BLaER1 treated with 17β-estradiol and CSF1 and Interleukin-3, amounts not matched to agents 10 nM and 100 nM (cell line): ENCODE data around the gene FGF10.

Experiments used
- H3K27ac ChIP-seq, 11 experiments: shearing (Covaris generic); formaldehyde crosslinking; 2 replicates each; pipeline ENCODE4 v1.8.1; 2022
- H3K27me3 ChIP-seq, 11 experiments: shearing (Covaris generic); formaldehyde crosslinking; 2 replicates each; pipeline ENCODE4 v1.8.1; 2022
- H3K36me3 ChIP-seq, 11 experiments: shearing (Covaris generic); formaldehyde crosslinking; 2 replicates each; pipeline ENCODE4 v1.8.1; 2022
- H3K4me1 ChIP-seq, 10 experiments: shearing (Covaris generic); formaldehyde crosslinking; 2 replicates each; pipeline ENCODE4 v1.8.1; 2022
- H3K4me2 ChIP-seq, 11 experiments: shearing (Covaris generic); formaldehyde crosslinking; 2 replicates each; pipeline ENCODE4 v1.8.1; 2022
- H3K4me3 ChIP-seq, 10 experiments: shearing (Covaris generic); formaldehyde crosslinking; 2 replicates each; pipeline ENCODE4 v1.8.1; 2022
- H3K9ac ChIP-seq, 11 experiments: shearing (Covaris generic); formaldehyde crosslinking; 2 replicates each; pipeline ENCODE4 v1.8.1; 2022
- H3K9me3 ChIP-seq, 11 experiments: shearing (Covaris generic); formaldehyde crosslinking; replicated peaks in 1 of 11; 2 replicates each; pipeline ENCODE4 v1.8.1; 2022
- H4K20me1 ChIP-seq, 11 experiments: shearing (Covaris generic); formaldehyde crosslinking; 2 replicates each; pipeline ENCODE4 v1.8.1; 2022
- Cebpa-rat ChIP-seq, 11 experiments: shearing (Covaris generic); IDR thresholded peaks; 2 replicates each; pipeline ENCODE4 v1.8.1; 2022

FGF10 gene

DNA sequence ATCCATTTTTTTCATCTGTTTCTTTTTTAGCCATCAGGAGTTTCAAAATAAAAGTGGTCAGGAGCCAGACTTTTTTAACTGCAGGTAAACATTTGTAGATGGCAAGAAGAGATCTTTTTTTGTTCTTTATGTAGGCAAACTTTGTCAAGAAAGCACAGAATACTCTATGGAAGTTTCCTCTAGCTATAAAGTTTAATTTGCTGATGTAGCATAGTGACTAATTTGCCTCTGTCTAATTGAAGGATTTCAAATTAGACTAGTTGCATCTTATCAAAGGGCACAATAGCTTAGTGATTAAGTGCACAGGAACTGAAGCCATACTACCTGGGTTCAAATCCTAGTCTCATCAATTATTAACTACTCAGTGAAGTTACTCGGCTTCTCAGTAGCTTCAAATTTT, 22.0 kb downstream of the FGF10 start:
- Histone ChIP-seq H3K27ac (no peak overlapping the region), H3K36me3 (no peaks in the 10 kb centered on the region), H3K4me2 (no peak overlapping the region), H3K4me3 (no peak overlapping the region), H3K9ac (no peak overlapping the region), H4K20me1 (no peaks in the 10 kb centered on the region), H3K4me1 (peaks cover 0 to 4% (median 0%) of the 10 kb centered on the region in 10 experiments; a peak in 1 of 20 replicates), H3K27me3 (no peaks in the 10 kb centered on the region), H3K9me3 (no peaks in the 10 kb centered on the region)
- TF ChIP-seq Cebpa-rat (IDR thresholded peaks at IDR 0.05) = no peak

DNA sequence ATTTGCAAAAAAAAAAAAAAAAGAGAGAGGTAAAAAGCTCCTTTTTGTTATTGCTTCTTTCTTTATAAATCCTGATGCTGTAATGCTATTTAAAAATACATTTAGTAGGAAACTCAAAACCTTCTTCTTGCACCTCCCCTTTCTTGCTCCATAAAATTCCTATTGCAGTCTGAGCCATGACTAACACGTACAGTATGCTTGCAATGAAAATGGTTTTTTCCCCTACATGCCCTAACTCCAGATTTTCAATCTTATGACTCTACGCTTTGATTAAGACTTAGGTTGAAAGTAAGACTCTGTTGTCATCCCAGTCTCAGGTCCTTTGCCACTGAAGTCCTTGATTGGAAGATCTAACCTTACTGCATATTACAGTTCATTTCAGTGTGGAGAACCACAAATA, 23.9 kb downstream of the FGF10 start:
- Histone ChIP-seq H3K9ac (no peak overlapping the region), H3K4me3 (no peak overlapping the region), H3K9me3 (no peaks in the 10 kb centered on the region), H3K4me2 (no peak overlapping the region), H3K27ac (no peak overlapping the region), H4K20me1 (no peaks in the 10 kb centered on the region), H3K4me1 (peaks cover 0 to 4% (median 0%) of the 10 kb centered on the region in 10 experiments; a peak in 1 of 20 replicates), H3K27me3 (no peaks in the 10 kb centered on the region), H3K36me3 (no peaks in the 10 kb centered on the region)
- TF ChIP-seq Cebpa-rat (IDR thresholded peaks at IDR 0.05) = no peak

DNA sequence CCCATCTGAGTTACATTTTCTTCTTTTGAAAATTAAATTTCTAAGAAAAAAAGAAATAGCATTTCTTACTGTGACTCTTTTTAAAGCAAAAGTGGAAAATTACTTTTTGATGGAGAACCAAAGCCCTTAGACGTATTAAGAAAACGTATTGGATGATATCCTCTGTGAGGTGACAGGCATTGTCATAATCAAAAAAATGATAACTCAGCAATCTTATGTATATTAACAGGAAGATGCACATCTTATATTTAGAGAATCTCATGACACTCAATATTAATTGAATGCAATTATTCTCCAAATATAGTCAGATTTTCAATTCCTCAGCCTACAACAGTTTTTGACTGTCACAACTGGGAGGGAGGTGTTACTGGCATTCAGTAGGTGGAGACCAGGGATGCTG, 25.1 kb downstream of the FGF10 start:
- Histone ChIP-seq H3K9ac (no peak overlapping the region), H3K27me3 (no peaks in the 10 kb centered on the region), H3K4me3 (no peak overlapping the region), H3K27ac (no peak overlapping the region), H3K4me1 (no peaks in the 10 kb centered on the region), H3K9me3 (no peaks in the 10 kb centered on the region), H3K36me3 (no peaks in the 10 kb centered on the region), H4K20me1 (no peaks in the 10 kb centered on the region), H3K4me2 (no peak overlapping the region)
- TF ChIP-seq Cebpa-rat (IDR thresholded peaks at IDR 0.05) = no peak

DNA sequence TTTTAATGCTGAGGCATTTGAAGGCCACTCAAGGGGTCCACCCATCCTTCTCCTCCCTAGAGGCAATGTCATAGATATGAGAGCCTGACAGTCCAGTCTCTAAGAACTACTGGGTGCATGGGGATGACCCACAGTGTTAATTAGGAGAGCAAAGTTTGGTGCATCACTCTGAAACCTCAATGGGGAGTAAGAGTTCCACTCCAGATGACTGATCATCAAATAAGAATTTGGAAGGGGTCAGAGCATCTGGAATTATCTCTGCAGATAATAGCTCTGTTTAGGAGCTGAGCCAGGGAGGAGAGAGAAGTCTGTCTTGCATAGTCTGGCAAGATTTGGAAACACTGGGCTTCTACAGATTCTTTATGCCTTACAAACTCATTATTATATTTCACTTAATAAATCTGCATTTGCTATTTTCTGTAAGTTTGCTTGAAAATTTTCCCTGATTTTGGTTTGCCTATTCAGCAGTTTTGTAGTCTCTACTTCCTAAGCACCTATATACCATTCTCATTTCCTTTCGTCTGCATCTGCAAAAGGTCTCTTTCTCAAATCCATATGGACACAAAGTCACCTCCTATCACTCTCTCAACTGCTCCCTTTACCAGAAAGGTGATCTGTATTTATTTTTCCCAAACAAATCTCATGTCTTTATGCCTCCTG, 27.7 kb downstream of the FGF10 start:
- H3K4me3 ChIP-seq = no peak overlapping the region
- no peaks in the 10 kb centered on the region for H3K4me1 ChIP-seq
- no peaks in the 10 kb centered on the region for H3K9me3 ChIP-seq
- TF ChIP-seq Cebpa-rat (IDR thresholded peaks at IDR 0.05) = no peak
- H3K9ac ChIP-seq = no peak overlapping the region
- no peaks in the 10 kb centered on the region for H4K20me1 ChIP-seq
- no peaks in the 10 kb centered on the region for H3K36me3 ChIP-seq
- H3K27ac ChIP-seq = no peak overlapping the region
- H3K4me2 ChIP-seq = no peak overlapping the region
- H3K27me3 ChIP-seq = no peaks in the 10 kb centered on the region

DNA sequence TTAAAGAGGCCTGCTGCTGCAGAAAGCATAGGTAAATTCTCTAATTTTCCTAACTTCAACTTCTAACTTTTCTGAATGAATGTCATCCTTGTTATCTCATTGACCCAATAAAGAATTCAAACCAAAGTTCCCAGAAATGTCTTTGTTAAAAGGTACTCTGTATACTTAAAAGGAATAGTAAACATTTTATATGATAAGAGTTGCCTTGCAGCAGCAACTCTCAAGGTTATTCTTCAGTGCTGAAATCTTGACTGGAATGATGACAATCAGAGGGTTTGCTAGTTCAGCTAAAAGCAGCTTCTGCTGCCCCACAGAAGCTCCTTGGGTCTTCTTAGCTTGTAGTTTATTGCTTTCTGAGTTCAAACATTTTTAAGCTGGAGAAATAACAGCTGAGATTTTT, 28.3 kb downstream of the FGF10 start:
- H3K4me2 ChIP-seq = no peak overlapping the region
- no peaks in the 10 kb centered on the region for H3K36me3 ChIP-seq
- H4K20me1 ChIP-seq = no peaks in the 10 kb centered on the region
- H3K4me3 ChIP-seq = no peak overlapping the region
- H3K27ac ChIP-seq = no peak overlapping the region
- H3K4me1 ChIP-seq = no peaks in the 10 kb centered on the region
- H3K27me3 ChIP-seq = no peaks in the 10 kb centered on the region
- TF ChIP-seq Cebpa-rat (IDR thresholded peaks at IDR 0.05) = no peak
- H3K9me3 ChIP-seq = no peaks in the 10 kb centered on the region
- no peak overlapping the region for H3K9ac ChIP-seq

DNA sequence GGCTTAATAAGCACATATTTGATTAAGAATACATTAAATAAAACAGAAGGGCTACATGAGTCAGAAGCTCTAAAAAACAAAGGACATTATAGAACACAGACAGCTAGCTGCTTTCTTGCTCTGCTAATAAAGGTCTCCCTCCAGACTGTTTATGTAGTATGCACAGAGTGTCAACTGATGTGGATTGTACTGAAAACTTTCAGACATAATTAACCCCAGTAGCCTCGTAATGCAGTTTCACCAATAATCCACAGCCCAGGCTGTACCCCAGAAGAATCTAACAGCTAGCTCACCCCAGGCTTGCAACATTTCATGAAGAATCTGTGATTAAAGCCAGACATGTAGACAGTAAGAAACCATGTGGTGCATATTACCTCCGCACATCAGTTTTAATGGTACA, 30.8 kb downstream of the FGF10 start:
- Histone ChIP-seq H3K9me3 (no peaks in the 10 kb centered on the region), H4K20me1 (no peaks in the 10 kb centered on the region), H3K36me3 (no peaks in the 10 kb centered on the region), H3K27me3 (no peaks in the 10 kb centered on the region), H3K4me1 (no peaks in the 10 kb centered on the region), H3K4me3 (no peak overlapping the region), H3K4me2 (no peak overlapping the region), H3K27ac (no peak overlapping the region), H3K9ac (no peak overlapping the region)
- no peak for TF ChIP-seq Cebpa-rat (IDR thresholded peaks at IDR 0.05)

DNA sequence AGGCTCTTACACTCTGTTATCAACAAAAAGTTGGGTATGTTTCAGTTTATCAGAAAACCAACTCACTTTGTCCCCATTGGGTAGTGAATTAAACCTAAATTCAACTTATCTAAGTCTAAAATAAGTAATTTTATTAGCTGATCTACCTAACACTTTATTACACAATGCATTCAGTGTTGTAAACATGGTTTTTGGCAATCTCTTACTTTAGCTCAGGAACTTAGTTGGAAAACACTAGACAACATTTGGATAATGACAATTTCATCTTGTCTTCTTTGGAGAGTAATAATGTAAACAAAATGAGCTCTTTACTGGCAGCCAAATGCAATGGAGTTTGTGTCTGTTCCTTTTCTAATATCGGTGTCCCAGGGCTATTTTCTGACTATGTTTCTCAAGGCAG, 33.0 kb downstream of the FGF10 start:
- no peak for TF ChIP-seq Cebpa-rat (IDR thresholded peaks at IDR 0.05)

DNA sequence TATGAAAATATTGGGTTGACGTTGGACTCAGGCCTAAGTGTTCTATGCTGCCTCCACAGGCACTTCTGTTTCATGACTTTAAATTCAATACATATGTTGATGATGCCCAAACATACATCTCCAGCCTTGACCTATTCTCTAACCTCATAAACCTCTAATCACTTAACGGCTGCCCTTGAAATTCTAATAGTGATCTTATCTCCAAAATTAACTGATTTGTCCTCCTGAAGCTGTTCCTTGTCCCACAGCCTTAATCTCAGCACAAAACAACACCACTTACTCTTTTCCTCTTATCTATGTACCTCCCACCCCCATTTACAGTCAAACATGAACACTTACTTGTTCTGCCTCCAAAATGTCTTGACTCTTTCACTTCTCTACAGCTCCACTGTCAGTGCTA, 43.3 kb downstream of the FGF10 start:
- Histone ChIP-seq H3K4me3 (no peak overlapping the region), H3K27me3 (no peaks in the 10 kb centered on the region), H3K4me1 (no peaks in the 10 kb centered on the region), H3K4me2 (no peak overlapping the region), H3K9me3 (no peaks in the 10 kb centered on the region), H3K36me3 (no peaks in the 10 kb centered on the region), H4K20me1 (no peaks in the 10 kb centered on the region), H3K27ac (no peak overlapping the region), H3K9ac (no peak overlapping the region)
- TF ChIP-seq Cebpa-rat (IDR thresholded peaks at IDR 0.05) = no peak

More for the DNA sequence above, 33.0 kb downstream of the FGF10 start:
- Histone ChIP-seq H4K20me1 (no peaks in the 10 kb centered on the region), H3K4me2 (no peak overlapping the region), H3K9ac (no peak overlapping the region), H3K4me1 (no peaks in the 10 kb centered on the region), H3K27ac (no peak overlapping the region), H3K4me3 (no peak overlapping the region), H3K27me3 (no peaks in the 10 kb centered on the region), H3K9me3 (no peaks in the 10 kb centered on the region), H3K36me3 (no peaks in the 10 kb centered on the region)

DNA sequence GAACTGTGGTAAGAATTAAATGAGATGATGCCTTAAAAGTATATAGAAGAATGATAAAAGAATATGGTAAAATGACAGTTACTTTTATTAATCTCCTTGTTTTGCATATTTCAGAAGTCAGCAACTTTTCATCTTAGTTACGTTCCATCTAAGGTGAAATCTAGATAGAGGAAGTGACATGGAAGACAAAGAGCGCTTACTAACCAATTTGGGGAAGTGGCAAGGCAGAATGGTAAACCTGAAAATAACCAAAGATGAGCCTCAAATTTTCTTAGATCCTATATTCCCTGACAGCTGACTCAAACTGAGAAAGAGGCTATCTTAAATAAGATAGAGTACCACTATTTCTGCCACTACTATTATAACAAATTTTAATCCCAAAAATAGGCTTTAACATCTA, 52.5 kb downstream of the FGF10 start:
- no peak overlapping the region for H3K4me2 ChIP-seq
- no peaks in the 10 kb centered on the region for H4K20me1 ChIP-seq
- H3K4me3 ChIP-seq = no peak overlapping the region
- no peak overlapping the region for H3K27ac ChIP-seq
- H3K36me3 ChIP-seq = no peaks in the 10 kb centered on the region
- H3K9ac ChIP-seq = no peak overlapping the region
- H3K27me3 ChIP-seq = no peaks in the 10 kb centered on the region
- TF ChIP-seq Cebpa-rat (IDR thresholded peaks at IDR 0.05) = no peak
- H3K9me3 ChIP-seq = no peaks in the 10 kb centered on the region
- no peaks in the 10 kb centered on the region for H3K4me1 ChIP-seq

DNA sequence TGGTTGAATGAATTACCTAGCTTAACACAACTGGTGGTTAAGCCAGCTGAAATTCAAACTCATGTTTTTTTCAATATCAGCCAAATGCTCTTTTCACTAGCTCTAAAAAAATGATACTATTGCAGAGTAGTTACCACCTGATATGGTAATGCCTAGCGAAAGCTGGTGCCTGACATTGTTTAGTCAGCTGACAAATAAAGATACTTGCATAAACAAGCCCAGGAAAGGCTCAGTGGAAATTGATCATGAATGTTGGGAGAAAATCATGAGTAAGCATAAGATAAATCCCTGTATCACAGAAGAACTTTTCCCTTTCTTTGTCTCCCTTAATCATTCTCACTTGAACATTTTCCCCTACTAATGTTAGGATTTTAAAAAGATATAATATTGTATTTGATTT, 54.6 kb downstream of the FGF10 start:
- Histone ChIP-seq H3K9ac (no peak overlapping the region), H3K4me1 (peaks cover 0 to 4% (median 0%) of the 10 kb centered on the region in 10 experiments; a peak in 1 of 20 replicates), H3K27ac (no peak overlapping the region), H3K36me3 (no peaks in the 10 kb centered on the region), H3K4me2 (no peak overlapping the region), H3K9me3 (no peaks in the 10 kb centered on the region), H4K20me1 (no peaks in the 10 kb centered on the region), H3K4me3 (no peak overlapping the region), H3K27me3 (no peaks in the 10 kb centered on the region)
- no peak for TF ChIP-seq Cebpa-rat (IDR thresholded peaks at IDR 0.05)
